NCI-H1694 treated with DMSO at 0.1 percent for 48 hours (cell line): ENCODE measurements around the gene PCDH1.

Source experiments
- DNase-seq: peaks from one replicate; lab custom pipeline; 2025; lab: John Stamatoyannopoulos, UW

PCDH1 gene

DNA sequence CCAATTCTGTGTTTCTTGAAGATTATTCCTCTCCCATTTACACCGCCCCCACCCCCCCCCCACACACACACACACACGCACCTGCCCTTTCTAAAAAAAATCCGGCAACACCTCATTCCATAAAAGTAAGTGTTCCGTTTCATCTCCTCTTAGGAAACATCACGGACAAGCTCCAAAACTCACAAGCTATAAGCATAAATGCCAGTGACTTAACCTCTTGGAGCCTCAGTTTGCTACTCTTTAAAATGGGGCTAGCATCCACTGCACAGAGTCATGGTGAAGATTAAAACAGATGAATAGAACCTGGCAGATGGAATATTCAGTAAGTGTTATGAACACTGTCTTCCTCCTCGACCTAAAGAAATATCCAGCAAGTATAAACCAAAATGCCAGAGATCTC, 70.5 kb downstream of the PCDH1 start:
- no peak for DNase-seq

- no peak for DNase-seq
Observed at GRCh38 chr5:141807329-141807728, 70.9 kb downstream of the PCDH1 start.

- no peak for DNase-seq
Observed at GRCh38 chr5:141806626-141807025, 71.6 kb downstream of the PCDH1 start.

GRCh38 chr5:141805874-141806595, 72.2 kb downstream of the PCDH1 start:
- no peak for DNase-seq

GRCh38 chr5:141804475-141804874, 73.7 kb downstream of the PCDH1 start:
- DNase-seq: no peak
